Heart left ventricle (tissue), 16 donors: Measurements from ENCODE around the gene TMEM178B. TPM values are rescaled to one million over a fixed set of nuclear protein-coding genes. Genes with fewer than 3 reads are reported as not detected.

Experiments used
- ATAC-seq, 4 donors: fragments of 200-7000 bp; cut with Tn5 transposase; one replicate each; pipeline ENCODE4 v1.9.1; 2020 to 2022; ENCODE audit warnings: moderate library complexity in 4 of 4, mild to moderate bottlenecking in 3 of 4, moderate number of reproducible peaks in 1 of 4
- DNase-seq, 5 donors: peaks; one replicate each; pipeline ENCODE4 v3.0.0-alpha.2; 2020
- H3K27ac ChIP-seq, 12 donors: fragments of 200-600 bp; sonication (generic) in 4 of 12; one replicate each; pipeline versions ENCODE4 v1.5.0 to v1.8.0; 2016 to 2022; ENCODE audit warnings: mild to moderate bottlenecking in 2 of 12
- H3K27me3 ChIP-seq, 9 donors: fragments of 200-600 bp; sonication (generic) in 2 of 9; one replicate each; pipeline versions ENCODE4 v1.5.1 to v1.8.0; 2016 to 2022; ENCODE audit warnings: mild to moderate bottlenecking in 3 of 9
- H3K36me3 ChIP-seq, 9 donors: fragments of 200-600 bp; sonication (generic) in 2 of 9; one replicate each; pipeline versions ENCODE4 v1.5.0 to v1.8.0; 2018 to 2022; ENCODE audit warnings: mild to moderate bottlenecking in 2 of 9
- H3K4me1 ChIP-seq, 12 donors: fragments of 200-600 bp; sonication (generic) in 4 of 12; one replicate each; pipeline versions ENCODE4 v1.5.0 to v1.8.0; 2016 to 2022; ENCODE audit warnings: mild to moderate bottlenecking in 3 of 12
- H3K4me3 ChIP-seq, 12 donors: fragments of 200-600 bp; sonication (generic) in 4 of 12; one replicate each; pipeline versions ENCODE4 v1.5.0 to v1.8.0; 2017 to 2022; ENCODE audit warnings: mild to moderate bottlenecking in 9 of 12, moderate library complexity in 4 of 12
- H3K9me3 ChIP-seq, 12 donors: fragments of 200-600 bp; sonication (generic) in 4 of 12; one replicate each; pipeline versions ENCODE4 v1.5.0 to v1.8.0; 2016 to 2022; ENCODE audit warnings: mild to moderate bottlenecking in 1 of 12
- CTCF ChIP-seq, 12 donors: fragments of 200-600 bp; sonication (generic) in 4 of 12; IDR thresholded peaks; one replicate each; pipeline versions ENCODE4 v1.5.0 to v1.8.0; 2018 to 2022; ENCODE audit warnings: antibody characterized with exemption in 12 of 12, mild to moderate bottlenecking in 5 of 12
- POLR2A ChIP-seq, 2 donors: fragments of 450-650 bp; IDR thresholded peaks; one replicate each; pipeline ENCODE4 v1.6.1; 2017; ENCODE audit warnings: antibody characterized with exemption in 2 of 2, mild to moderate bottlenecking in 2 of 2, moderate library complexity in 2 of 2
- WGBS, 4 donors: extraction: QIAGEN DNeasy Blood & Tissue Kit in 2 of 4; methylation state at CpG; one replicate each; pipeline versions ENCODE4 v1.1.5 to v1.1.7; 2013 to 2018; 5-methylcytosine and 5-hydroxymethylcytosine counted together
- intact Hi-C, 10 donors: fragments of 100-400 bp; cut with DNase I; formaldehyde crosslinking; loops; one replicate each; pipeline versions ENCODE4 v1.11.1 to v1.14.2; 2022
- polyA plus RNA-seq, 2 donors: library from polyadenylated mRNA; stranded (reverse); fragments of 200-250 nt; gene quantifications; one replicate each; pipeline ENCODE4 v1.2.3, GENCODE V29; 2013
- total RNA-seq, 9 donors: library from RNA; depleted of rRNA in 2 of 9; stranded (reverse); fragments of >200 nt in 2 of 9; fragmentation: NEBNext Ultra II Directional in 3 of 9; extraction: Animal tissue kit (Norgen Biotek cat#: 25700) in 3 of 9; gene quantifications; one replicate each; pipeline versions ENCODE4 v1.1.0 to v1.2.4, GENCODE V29; 2016 to 2023
- donor health status: ischemic (EF 13 %, LVEDD 7.1; RV severe dilation, severe dysfunction).
- donor health status: healthy with polysubstance abuse.
- donor health status: DM: no; HTN: yes; CAD: no.
- donor health status: DM: no; HTN: no; CAD: no.
- donor health status: ischemic (EF 25% LVEDD 6.9; RV normal size, moderate dysfunction).
- donor health status: ischemic (EF 25% LVEDD 5.7; RV mildly dilated, moderate dysfunction).
- donor health status: healthy.
- donor health status: DM: yes; HTN: yes; CAD: no.
- donor health status: ischemic (EF 35%, LVEDD 5.7; RV mildly dilated, moderate dysfunction).
- donor health status: nonischemic (EF 11% LVEDD 7.7; RV severe dilation, severe dysfunction).
- donor health status: DM: yes; HTN: yes; CAD: no.
- donor health status: PGD.
- donor health status: ischemic (EF 29% LVEDD 5.4; RV normal size, mild dysfunction).
- donor health status: nonischemic (EF 23%, LVEDD 6.1; RV moderate dilation, normal function).

The TMEM178B gene
- total and polyA plus RNA-seq, 11 donors = 1.2 to 58.5 (median 19.0) TPM

GRCh38 chr7:141154131-141154732, 80.4 kb downstream of the TMEM178B start:
- H3K4me3 ChIP-seq = no peak overlapping the region
- no peaks in the 10 kb centered on the region for H3K4me1 ChIP-seq
- WGBS, 4 donors = 80 to 88% (median 82%) methylated on average over 4 to 6 of the region's 6 CpGs
- TF ChIP-seq CTCF (IDR thresholded peaks at IDR 0.05) (no peak), POLR2A (IDR thresholded peaks at IDR 0.05) (no peak)
- intact Hi-C loops = no loop called here
- no peaks in the 10 kb centered on the region for H3K27me3 ChIP-seq
- no peak overlapping the region for H3K27ac ChIP-seq
- ATAC-seq = no peak
- DNase-seq = no peak
- H3K9me3 ChIP-seq = no peaks in the 10 kb centered on the region
- H3K36me3 ChIP-seq = no peaks in the 10 kb centered on the region

- intact Hi-C loops = no loop called here
- Histone ChIP-seq H3K27me3 (no peaks in the 10 kb centered on the region), H3K4me1 (no peaks in the 10 kb centered on the region), H3K36me3 (no peaks in the 10 kb centered on the region), H3K9me3 (no peaks in the 10 kb centered on the region), H3K4me3 (no peak overlapping the region), H3K27ac (no peak overlapping the region)
- 57 to 67% (median 61%) methylated on average over 4 of the region's 4 CpGs for WGBS, 4 donors
- ATAC-seq (no peak), DNase-seq (no peak)
- TF ChIP-seq POLR2A (IDR thresholded peaks at IDR 0.05) (no peak), CTCF (IDR thresholded peaks at IDR 0.05) (no peak)
These were observed 82.5 kb downstream of the TMEM178B start for GRCh38 chr7:141156407-141156806.

- TF ChIP-seq CTCF (IDR thresholded peaks at IDR 0.05) = no peak
- no peak for TF ChIP-seq POLR2A (IDR thresholded peaks at IDR 0.05)
- no peak overlapping the region for H3K27ac ChIP-seq
- no peaks in the 10 kb centered on the region for H3K9me3 ChIP-seq
- H3K4me1 ChIP-seq = no peaks in the 10 kb centered on the region
- no peaks in the 10 kb centered on the region for H3K27me3 ChIP-seq
- intact Hi-C loops = no loop called here
- DNase-seq (no peak), ATAC-seq (peak in 1 of 4 donors; percentile 39)
- no peaks in the 10 kb centered on the region for H3K36me3 ChIP-seq
- no peak overlapping the region for H3K4me3 ChIP-seq
- 81 to 87% (median 84%) methylated on average over 16 of the region's 16 CpGs for WGBS, 4 donors
These were observed 83.4 kb downstream of the TMEM178B start for GRCh38 chr7:141157138-141157765.

- intact Hi-C loops = no loop called here
- DNase-seq (peak in 4 of 5 donors; percentile 25 to 62 (median 36)), ATAC-seq (peak in 3 of 4 donors; percentile 59 to 89 (median 66))
- Histone ChIP-seq H3K9me3 (peaks cover 0 to 4% (median 0%) of the 10 kb centered on the region in 12 donors), H3K27me3 (no peaks in the 10 kb centered on the region), H3K4me1 (no peaks in the 10 kb centered on the region), H3K36me3 (no peaks in the 10 kb centered on the region), H3K27ac (no peak overlapping the region), H3K4me3 (no peak overlapping the region)
- WGBS, 4 donors = 35 to 55% (median 50%) methylated on average over 3 to 4 of the region's 4 CpGs
- TF ChIP-seq POLR2A (IDR thresholded peaks at IDR 0.05) (no peak), CTCF (IDR thresholded peaks at IDR 0.05) (no peak)
These were observed 84.7 kb downstream of the TMEM178B start for GRCh38 chr7:141158561-141158960.
